ENCODE results near the gene CEP112.

GRCh38 chr17:66006654-66007053 is 185.3 kb downstream of the CEP112 start:
- no peak for TF ChIP-seq RELA (IDR thresholded peaks at IDR 0.05; ENCODE audit: borderline replicate concordance, partially characterized antibody)
- no peak for TF ChIP-seq YY1 (IDR thresholded peaks at IDR 0.05; ENCODE audit: low read depth, low read length)

Data from GM12878 (cell line).